ENCODE measurements around the gene NACC2. TPM values are rescaled to one million over a fixed set of nuclear protein-coding genes. Genes with fewer than 3 reads are reported as not detected.

Gene NACC2
- total RNA-seq, 1 experiment from 2014 or later: not detected

DNA sequence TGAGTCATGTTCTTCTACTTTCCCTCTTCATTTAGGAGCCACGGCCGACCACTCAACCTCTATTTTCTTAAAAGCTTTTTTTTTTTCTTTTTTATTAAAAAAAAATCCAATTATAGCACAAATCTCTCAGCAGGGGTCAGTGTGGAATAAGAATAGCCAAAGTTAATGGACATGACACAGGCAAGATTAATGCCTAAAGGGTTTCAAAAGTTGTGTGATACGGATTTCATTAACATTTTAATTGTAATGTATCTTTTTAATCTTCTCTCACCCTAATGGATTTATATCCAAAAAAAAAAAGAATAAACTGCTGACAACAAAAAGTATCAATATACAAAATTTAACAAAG is 5.4 kb downstream of the NACC2 start:
- H4K20me1 ChIP-seq (ENCODE audit: insufficient read depth, low read depth, low read length): no peaks in the 10 kb centered on the region; the same call in 1 of the 2 replicates
- H3K27me3 ChIP-seq (ENCODE audit: low read length): no peaks in the 10 kb centered on the region
- H3K79me2 ChIP-seq (ENCODE audit: low read length): no peaks in the 10 kb centered on the region
- H3K4me1 ChIP-seq (ENCODE audit: low read length): peaks cover 17% of the 10 kb centered on the region
- peak overlapping the region; percentile 65 for H3K4me2 ChIP-seq (ENCODE audit: low read depth, low read length, poor library complexity, severe bottlenecking)
- H3K9me2 ChIP-seq (replicated peaks; ENCODE audit: insufficient read depth, low read length): no peaks in the 10 kb centered on the region
- H3K9ac ChIP-seq (ENCODE audit: low read length): no peak overlapping the region
- H3K9me3 ChIP-seq (ENCODE audit: low read length): no peaks in the 10 kb centered on the region
- H3K27ac ChIP-seq (ENCODE audit: low read length): no peak overlapping the region
- H3K36me3 ChIP-seq (ENCODE audit: insufficient read depth, low read length): no peaks in the 10 kb centered on the region
- no peak overlapping the region for H2AFZ ChIP-seq (ENCODE audit: low read length)
- peak; percentile 64 for DNase-seq
- H3K4me3 ChIP-seq (ENCODE audit: low read length): 0 out of 2 replicates have a peak overlapping the region, but pooled peaks have one; percentile 48

DNA sequence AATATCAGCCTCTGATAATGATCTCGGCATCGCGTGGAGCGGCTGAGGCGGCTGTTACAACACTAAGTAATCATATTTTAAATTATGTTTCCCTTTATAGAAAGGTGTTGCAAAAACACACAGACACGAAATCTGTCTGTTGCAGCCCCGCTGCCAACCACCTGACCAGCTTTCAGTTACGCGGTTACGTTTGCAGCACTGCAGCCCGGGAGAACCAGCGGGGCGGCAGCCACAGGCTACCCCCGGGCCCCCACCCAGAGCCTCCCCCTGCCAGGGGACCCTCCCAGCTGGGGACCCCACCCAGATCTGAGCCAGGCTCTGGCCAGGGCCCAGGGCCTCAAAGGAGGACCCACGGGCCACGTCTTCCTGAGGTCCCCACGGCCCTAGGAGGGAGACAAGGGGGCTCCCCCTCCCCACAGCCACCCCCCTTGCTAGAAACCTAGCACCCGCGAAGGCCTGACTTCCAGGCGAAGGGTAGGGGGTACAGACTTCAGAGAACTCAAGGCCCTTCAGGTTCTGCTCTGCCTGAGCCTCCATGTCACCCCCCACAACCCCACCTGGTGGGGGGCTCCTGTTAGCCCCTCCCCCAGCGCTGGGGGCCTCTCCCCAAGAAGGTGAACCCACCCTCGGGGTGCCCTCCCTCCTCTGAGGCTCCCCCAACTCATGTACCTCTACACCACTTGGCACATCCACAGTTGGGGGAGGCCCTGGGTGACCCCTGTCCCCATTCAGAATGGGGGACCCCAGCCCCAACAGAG is 6.0 kb downstream of the NACC2 start:
- H3K9me3 ChIP-seq (ENCODE audit: low read length): no peaks in the 10 kb centered on the region
- H3K9ac ChIP-seq (ENCODE audit: low read length): peak overlapping the region; percentile 54
- DNase-seq: peak; percentile 55
- H3K4me3 ChIP-seq (ENCODE audit: low read length): peak overlapping the region; percentile 48
- H3K27me3 ChIP-seq (ENCODE audit: low read length): no peaks in the 10 kb centered on the region
- H3K36me3 ChIP-seq (ENCODE audit: insufficient read depth, low read length): no peaks in the 10 kb centered on the region
- no peaks in the 10 kb centered on the region for H3K9me2 ChIP-seq (replicated peaks; ENCODE audit: insufficient read depth, low read length)
- peak overlapping the region; percentile 65 for H3K4me2 ChIP-seq (ENCODE audit: low read depth, low read length, poor library complexity, severe bottlenecking)
- H3K27ac ChIP-seq (ENCODE audit: low read length): no peak overlapping the region
- no peaks in the 10 kb centered on the region for H3K79me2 ChIP-seq (ENCODE audit: low read length)
- H2AFZ ChIP-seq (ENCODE audit: low read length): 0 out of 2 replicates have a peak overlapping the region, but pooled peaks have one; percentile 56
- H4K20me1 ChIP-seq (ENCODE audit: insufficient read depth, low read depth, low read length): no peaks in the 10 kb centered on the region; the same call in 1 of the 2 replicates
- peaks cover 17% of the 10 kb centered on the region for H3K4me1 ChIP-seq (ENCODE audit: low read length)

DNA sequence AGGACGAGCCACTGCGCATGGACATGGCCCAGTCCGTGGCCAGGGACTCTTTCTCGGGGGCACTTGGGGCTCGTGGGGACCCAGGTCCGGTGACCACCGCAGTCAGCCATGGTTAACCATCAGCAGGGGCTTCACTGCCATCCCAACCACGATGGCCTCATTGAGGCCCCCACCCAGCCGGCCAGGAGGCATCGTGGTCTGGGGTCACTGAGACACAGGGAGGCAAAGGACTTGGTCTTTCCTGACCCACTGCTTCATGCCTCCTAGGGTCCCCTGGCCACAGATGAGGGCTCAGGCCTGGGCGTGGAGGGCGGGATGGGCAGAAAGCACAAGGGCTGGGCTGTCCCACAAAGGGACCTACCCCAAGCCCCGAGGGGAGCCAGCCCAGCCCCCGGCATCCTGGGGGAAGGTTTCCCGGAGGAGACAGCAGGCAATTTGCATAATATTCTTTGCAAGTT is 6.6 kb downstream of the NACC2 start:
- peaks cover 17% of the 10 kb centered on the region for H3K4me1 ChIP-seq (ENCODE audit: low read length)
- H3K9ac ChIP-seq (ENCODE audit: low read length): 0 out of 2 replicates have a peak overlapping the region, but pooled peaks have one; percentile 54
- no peaks in the 10 kb centered on the region; the same call in 1 of the 2 replicates for H4K20me1 ChIP-seq (ENCODE audit: insufficient read depth, low read depth, low read length)
- peak overlapping the region; percentile 65 for H3K4me2 ChIP-seq (ENCODE audit: low read depth, low read length, poor library complexity, severe bottlenecking)
- peak overlapping the region; percentile 48 for H3K4me3 ChIP-seq (ENCODE audit: low read length)
- H3K79me2 ChIP-seq (ENCODE audit: low read length): no peaks in the 10 kb centered on the region
- H3K36me3 ChIP-seq (ENCODE audit: insufficient read depth, low read length): no peaks in the 10 kb centered on the region
- H2AFZ ChIP-seq (ENCODE audit: low read length): no peak overlapping the region
- no peaks in the 10 kb centered on the region for H3K27me3 ChIP-seq (ENCODE audit: low read length)
- DNase-seq: no peak
- no peak overlapping the region for H3K27ac ChIP-seq (ENCODE audit: low read length)
- H3K9me3 ChIP-seq (ENCODE audit: low read length): no peaks in the 10 kb centered on the region
- no peaks in the 10 kb centered on the region for H3K9me2 ChIP-seq (replicated peaks; ENCODE audit: insufficient read depth, low read length)

DNA sequence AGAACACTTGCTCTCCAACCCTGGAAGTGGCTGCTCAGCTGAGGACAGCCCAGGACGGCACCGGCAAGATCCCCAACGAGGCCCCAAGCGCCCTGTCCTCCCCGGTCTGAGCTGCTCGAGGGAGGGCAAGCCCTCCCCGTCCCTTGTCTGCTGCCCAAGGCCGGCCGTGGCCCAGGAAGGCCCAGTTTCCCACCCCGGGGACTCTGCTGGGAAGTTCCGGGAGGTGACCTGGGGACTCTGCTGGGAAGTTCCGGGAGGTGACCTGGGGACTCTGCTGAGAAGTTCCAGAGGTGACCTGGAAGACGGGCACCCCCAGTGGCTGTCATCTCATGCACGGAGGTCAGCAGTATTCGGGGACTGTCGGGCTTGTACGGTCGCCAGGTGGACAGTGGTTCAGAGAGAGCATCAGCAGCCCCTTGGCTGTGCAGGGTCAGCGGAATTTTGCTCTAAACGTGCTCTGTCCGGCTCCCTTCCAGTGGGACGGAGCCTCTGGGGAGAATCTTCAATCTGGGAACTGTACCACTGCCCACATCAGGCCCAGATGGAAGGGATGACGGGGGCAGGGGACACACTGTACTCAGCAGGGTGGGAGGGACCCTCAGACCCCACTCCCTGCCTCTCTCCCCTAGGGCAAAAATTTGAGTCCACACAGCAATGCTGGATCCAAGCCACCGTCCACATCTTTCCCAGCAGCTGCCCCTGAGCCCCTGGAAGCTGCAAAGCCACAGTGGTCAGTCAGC is 7.2 kb downstream of the NACC2 start:
- H3K27ac ChIP-seq (ENCODE audit: low read length): no peak overlapping the region
- H4K20me1 ChIP-seq (ENCODE audit: insufficient read depth, low read depth, low read length): no peaks in the 10 kb centered on the region; the same call in 1 of the 2 replicates
- no peak overlapping the region for H3K9ac ChIP-seq (ENCODE audit: low read length)
- H3K4me2 ChIP-seq (ENCODE audit: low read depth, low read length, poor library complexity, severe bottlenecking): no peak overlapping the region
- H3K36me3 ChIP-seq (ENCODE audit: insufficient read depth, low read length): no peaks in the 10 kb centered on the region
- peaks cover 17% of the 10 kb centered on the region for H3K4me1 ChIP-seq (ENCODE audit: low read length)
- no peaks in the 10 kb centered on the region for H3K27me3 ChIP-seq (ENCODE audit: low read length)
- no peak overlapping the region for H2AFZ ChIP-seq (ENCODE audit: low read length)
- H3K4me3 ChIP-seq (ENCODE audit: low read length): no peak overlapping the region
- H3K9me3 ChIP-seq (ENCODE audit: low read length): no peaks in the 10 kb centered on the region
- no peaks in the 10 kb centered on the region for H3K9me2 ChIP-seq (replicated peaks; ENCODE audit: insufficient read depth, low read length)
- DNase-seq: no peak
- no peaks in the 10 kb centered on the region for H3K79me2 ChIP-seq (ENCODE audit: low read length)

DNA sequence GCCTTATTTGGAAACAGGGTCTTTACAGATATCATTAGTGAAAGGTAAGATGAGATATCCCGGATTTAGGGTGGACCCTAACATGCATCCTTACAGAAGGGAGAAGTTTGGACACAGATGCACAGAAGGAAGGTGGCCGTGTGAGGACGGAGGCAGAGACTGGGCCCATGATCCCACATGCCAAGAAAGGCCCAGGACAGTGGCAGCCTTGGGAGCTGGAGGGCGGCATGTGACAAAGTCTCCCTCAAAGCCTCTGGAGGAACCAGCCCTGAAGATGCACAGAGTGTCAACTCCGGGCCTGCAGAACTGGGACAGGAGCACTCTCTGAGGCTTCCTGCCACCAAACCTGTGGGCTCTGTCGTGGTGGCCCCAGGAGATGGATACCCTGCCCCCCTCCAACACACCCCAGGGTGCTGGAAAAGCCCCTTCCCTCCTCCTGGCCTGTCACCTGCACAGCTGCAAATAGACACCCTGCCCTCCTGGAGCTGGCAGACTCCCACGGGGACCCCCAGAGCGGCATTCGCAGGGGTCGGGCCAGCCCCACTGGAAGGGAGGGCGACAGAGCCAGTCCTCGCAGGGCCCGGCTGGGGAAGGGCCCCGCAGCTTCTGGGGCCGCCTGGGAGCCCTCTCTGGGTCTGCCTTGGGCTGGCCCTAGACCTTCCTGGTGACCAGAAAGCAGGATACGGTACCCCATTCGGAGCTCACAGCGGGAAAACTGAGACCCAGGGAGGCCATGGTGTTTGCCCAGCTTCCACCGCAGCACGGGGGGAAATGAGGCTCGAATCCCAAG is 7.9 kb downstream of the NACC2 start:
- Histone ChIP-seq H3K4me1 (ENCODE audit: low read length) (peaks cover 17% of the 10 kb centered on the region), H2AFZ (ENCODE audit: low read length) (no peak overlapping the region), H3K36me3 (ENCODE audit: insufficient read depth, low read length) (no peaks in the 10 kb centered on the region), H4K20me1 (ENCODE audit: insufficient read depth, low read depth, low read length) (no peaks in the 10 kb centered on the region; the same call in 1 of the 2 replicates), H3K9me2 (replicated peaks; ENCODE audit: insufficient read depth, low read length) (no peaks in the 10 kb centered on the region), H3K4me3 (ENCODE audit: low read length) (no peak overlapping the region), H3K9ac (ENCODE audit: low read length) (no peak overlapping the region), H3K27ac (ENCODE audit: low read length) (no peak overlapping the region), H3K27me3 (ENCODE audit: low read length) (no peaks in the 10 kb centered on the region), H3K4me2 (ENCODE audit: low read depth, low read length, poor library complexity, severe bottlenecking) (no peak overlapping the region), H3K79me2 (ENCODE audit: low read length) (no peaks in the 10 kb centered on the region), H3K9me3 (ENCODE audit: low read length) (no peaks in the 10 kb centered on the region)
- no peak for DNase-seq

DNA sequence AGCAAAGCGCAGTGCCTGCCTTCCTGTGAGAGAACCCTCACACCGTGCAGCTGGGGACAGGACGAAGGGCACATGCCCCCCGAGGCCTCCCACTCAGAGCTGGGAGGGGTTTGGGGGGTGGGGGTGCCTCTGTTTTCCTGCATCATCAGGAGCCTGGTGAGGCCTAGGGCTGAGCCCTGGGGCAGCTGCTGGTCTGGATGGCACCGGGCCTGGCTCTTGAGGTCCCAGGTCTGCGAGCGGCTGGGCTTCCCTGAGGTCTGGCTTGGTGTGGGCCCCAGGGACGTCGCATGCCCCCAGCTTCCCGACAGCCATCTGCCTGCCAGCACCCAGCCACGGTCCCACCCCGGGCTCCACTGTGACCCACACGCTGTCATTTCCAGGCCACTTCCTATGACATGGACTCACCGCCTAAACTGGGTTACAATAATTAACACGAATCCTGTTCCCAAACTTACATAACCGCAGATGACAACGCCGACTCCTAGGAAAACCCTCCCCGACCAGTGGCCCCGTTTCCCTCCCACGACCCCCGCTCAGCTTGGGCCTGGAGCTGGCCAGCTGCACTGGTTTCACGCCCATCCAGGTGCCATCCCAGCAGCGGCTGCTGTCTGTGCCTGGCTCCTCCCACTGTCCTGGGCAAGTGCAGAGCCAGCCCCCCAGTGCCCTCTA is 8.7 kb downstream of the NACC2 start:
- Histone ChIP-seq H3K9me3 (ENCODE audit: low read length) (no peaks in the 10 kb centered on the region), H4K20me1 (ENCODE audit: insufficient read depth, low read depth, low read length) (no peaks in the 10 kb centered on the region; the same call in 1 of the 2 replicates), H3K36me3 (ENCODE audit: insufficient read depth, low read length) (no peaks in the 10 kb centered on the region), H3K27me3 (ENCODE audit: low read length) (no peaks in the 10 kb centered on the region), H3K9me2 (replicated peaks; ENCODE audit: insufficient read depth, low read length) (no peaks in the 10 kb centered on the region), H3K4me3 (ENCODE audit: low read length) (no peak overlapping the region), H3K4me2 (ENCODE audit: low read depth, low read length, poor library complexity, severe bottlenecking) (no peak overlapping the region), H2AFZ (ENCODE audit: low read length) (no peak overlapping the region), H3K79me2 (ENCODE audit: low read length) (no peaks in the 10 kb centered on the region), H3K4me1 (ENCODE audit: low read length) (peaks cover 17% of the 10 kb centered on the region), H3K9ac (ENCODE audit: low read length) (no peak overlapping the region), H3K27ac (ENCODE audit: low read length) (no peak overlapping the region)
- DNase-seq: no peak

DNA sequence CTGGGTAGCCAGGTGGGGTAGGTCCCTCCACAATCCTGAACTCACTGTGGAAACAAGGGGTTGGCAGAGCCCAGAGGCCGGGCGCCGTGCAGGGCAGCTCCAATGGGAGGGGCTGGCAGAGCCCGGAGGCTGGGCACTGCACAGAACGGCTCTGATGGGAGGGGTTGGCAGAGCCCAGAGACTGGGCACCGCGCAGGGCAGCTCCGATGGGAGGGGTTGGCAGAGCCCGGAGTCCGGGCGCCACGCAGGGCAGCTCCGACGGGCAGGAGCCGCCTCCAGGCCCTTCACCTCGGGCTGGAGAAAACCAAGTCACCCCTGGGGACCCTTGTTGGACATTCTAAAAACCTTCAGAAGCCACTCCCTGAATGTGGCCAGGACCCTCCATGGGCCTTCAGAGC is 9.3 kb downstream of the NACC2 start:
- Histone ChIP-seq H3K27me3 (ENCODE audit: low read length) (no peaks in the 10 kb centered on the region), H3K79me2 (ENCODE audit: low read length) (no peaks in the 10 kb centered on the region)

More for the DNA sequence above, 9.3 kb downstream of the NACC2 start:
- DNase-seq: no peak
- Histone ChIP-seq H4K20me1 (ENCODE audit: insufficient read depth, low read depth, low read length) (no peaks in the 10 kb centered on the region; the same call in 1 of the 2 replicates), H3K9ac (ENCODE audit: low read length) (no peak overlapping the region), H2AFZ (ENCODE audit: low read length) (no peak overlapping the region), H3K9me3 (ENCODE audit: low read length) (no peaks in the 10 kb centered on the region), H3K4me3 (ENCODE audit: low read length) (no peak overlapping the region), H3K4me1 (ENCODE audit: low read length) (peaks cover 17% of the 10 kb centered on the region), H3K36me3 (ENCODE audit: insufficient read depth, low read length) (no peaks in the 10 kb centered on the region), H3K9me2 (replicated peaks; ENCODE audit: insufficient read depth, low read length) (no peaks in the 10 kb centered on the region), H3K27ac (ENCODE audit: low read length) (no peak overlapping the region), H3K4me2 (ENCODE audit: low read depth, low read length, poor library complexity, severe bottlenecking) (no peak overlapping the region)

All from Karpas-422 (cell line).